GM21390 (cell line): ENCODE measurements around the gene CNOT2.
"Not testable (repeated sequence)": the region's sequence is repeated elsewhere in the genome, so short reads cannot be mapped to it uniquely, and the experiment has no call there.

Experiments used
- ATAC-seq: cut with Tn5 transposase; IDR thresholded peaks from one replicate; pipeline ENCODE4 v1.9.1; 2021; ENCODE audit not compliant: unreplicated experiment

Gene CNOT2

DNA sequence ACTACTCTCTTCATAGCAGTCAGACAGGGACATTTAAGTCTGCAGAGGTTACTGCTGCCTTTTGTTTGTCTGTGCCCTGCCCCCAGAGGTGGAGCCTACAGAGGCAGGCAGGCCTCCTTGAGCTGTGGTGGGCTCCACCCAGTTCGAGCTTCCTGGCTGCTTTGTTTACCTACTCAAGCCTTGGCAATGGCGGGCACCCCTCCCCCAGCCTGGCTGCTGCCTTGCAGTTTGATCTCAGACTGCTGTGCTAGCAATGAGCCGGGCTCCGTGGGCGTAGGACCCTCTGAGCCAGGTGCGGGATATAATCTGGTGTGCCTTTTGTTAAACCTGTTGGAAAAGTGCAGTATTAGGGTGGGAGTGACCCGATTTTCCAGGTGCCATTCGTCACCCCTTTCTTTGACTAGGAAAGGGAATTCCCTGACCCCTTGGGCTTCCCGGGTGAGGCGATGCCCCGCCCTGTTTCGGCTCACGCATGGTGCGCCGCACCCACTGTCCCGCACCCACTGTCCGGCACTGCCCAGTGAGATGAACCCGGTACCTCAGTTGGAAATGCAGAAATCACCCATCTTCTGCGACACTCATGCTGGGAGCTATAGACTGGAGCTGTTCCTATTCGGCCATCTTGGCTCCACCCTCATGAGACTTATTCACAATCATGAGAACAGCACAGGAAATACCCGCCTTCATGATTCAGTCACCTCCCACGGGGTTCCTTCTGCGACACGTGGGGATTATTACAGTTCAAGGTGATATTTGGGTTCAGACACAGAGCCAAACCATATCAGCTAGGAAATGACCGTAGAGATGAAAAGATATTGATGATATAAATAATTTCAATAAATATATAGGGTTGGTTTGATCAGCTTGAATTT is 61.7 kb downstream of the CNOT2 start:
- ATAC-seq: not testable (repeated sequence)

DNA sequence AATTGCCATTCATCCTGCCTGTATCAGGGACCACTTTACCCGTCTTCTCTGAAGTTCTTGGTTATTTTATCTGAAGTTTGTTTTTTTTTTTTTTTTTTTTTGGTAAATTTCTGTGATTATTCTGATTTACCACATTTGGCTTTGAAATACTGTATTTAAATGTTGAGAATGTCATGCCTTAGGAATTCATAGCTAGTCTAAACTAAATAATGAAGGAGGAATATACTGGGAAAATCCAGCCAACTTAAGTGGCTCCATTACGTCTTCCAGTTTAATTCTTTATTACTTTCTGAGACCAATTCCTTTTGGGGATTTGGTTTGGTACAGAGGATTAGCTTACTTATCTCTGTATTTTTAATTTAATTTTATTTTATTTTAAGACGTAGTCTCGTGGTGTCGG is 62.6 kb downstream of the CNOT2 start:
- ATAC-seq: no peak

- ATAC-seq: no peak
Measured at GRCh38 chr12:70306676-70307075, 63.4 kb downstream of the CNOT2 start.

GRCh38 chr12:70307868-70308267 is 64.6 kb downstream of the CNOT2 start:
- no peak for ATAC-seq

DNA sequence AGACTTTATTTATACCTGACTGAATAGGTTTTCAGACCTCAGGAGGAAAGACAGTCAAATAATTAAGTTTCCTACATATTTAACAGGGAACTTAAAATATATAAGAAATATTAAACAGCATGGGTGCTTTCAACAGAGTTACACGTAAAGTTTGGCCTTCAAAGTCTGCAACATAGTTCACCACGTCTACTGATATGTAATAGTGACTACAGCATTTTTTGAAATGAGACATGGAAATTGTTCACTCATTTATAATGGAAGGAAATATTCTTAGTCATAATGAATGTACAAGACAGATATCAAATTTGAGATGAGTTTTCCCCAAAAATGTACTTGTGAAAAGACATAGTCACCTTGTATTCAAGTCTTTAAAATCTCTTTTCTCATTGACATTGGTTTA is 66.1 kb downstream of the CNOT2 start:
- ATAC-seq: no peak

DNA sequence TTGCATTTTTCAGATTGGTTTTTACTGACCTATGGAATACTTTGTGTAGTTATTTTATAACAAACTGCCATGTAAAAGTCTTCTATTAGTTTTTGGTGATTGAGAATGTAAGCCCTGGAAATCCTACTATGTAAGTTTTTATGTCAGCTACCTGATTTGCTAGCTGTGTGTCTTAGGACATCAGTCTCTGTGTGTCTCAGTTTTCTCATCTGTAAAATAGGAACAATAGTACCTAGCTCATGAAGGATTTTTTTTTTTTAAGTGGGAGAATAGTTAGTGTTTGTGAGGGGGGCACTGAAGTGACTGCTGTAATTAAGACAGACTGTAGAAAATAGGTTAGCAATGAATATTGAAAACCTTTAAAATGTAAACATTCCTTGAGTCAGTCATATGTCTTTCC is 70.9 kb downstream of the CNOT2 start:
- ATAC-seq: no peak

DNA sequence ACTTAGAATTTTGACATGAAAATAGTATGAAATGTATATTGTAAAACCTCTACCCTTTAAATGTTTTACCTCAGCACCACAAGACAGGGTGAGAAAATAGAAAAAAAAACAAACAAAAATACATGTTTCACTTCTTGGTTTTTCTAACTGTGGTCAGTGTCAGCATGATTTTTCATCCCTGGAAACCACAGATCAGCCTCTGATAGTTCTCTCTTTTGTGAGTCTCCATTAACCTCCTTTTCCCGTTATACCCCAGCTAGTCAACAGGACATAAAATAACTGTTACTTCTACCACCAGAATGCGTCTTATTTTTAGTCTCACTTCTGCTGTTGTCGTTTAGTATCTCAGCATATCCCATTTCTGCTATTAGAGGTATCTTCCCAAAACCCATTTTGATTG is 74.5 kb downstream of the CNOT2 start:
- peak; percentile 90 for ATAC-seq

DNA sequence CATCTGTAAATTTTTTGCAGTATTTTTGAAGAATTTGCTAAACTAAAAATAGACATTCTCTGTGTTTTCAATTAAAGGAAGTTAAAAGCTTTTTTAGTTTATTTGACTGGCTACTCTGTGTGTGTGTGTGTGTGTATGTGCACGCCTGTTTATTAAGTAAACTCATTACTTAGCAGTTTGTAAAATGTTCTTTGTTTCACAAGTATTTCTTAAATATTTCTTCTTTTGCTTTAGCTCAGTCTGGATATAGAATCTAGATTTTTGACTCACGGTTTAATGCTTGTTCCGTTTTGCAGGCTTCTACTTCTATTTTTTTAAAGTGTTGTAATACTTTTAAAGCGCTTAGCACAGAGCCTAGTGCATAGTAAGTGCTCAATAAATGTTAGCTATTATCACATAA is 76.4 kb downstream of the CNOT2 start:
- no peak for ATAC-seq

GRCh38 chr12:70321191-70321590 is 78.0 kb downstream of the CNOT2 start:
- ATAC-seq: no peak

DNA sequence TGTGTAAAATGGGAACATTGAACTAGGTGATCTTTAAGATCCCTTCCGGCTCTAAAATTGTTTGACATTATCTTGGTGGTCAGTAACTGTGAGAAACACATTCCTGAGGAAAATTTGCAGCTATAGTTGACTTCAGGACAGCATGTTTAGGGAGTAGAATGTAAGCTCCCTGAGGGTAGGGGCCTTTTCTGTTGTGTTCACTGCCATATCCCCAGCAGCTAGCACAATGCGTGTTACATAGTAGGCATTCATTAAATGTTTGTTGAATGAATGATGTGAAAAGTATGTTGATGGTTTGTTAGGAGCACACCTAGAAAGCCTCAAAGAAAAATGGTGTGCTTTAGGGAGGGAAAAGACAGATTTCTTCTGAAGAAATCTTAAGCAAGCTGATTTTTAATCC is 84.3 kb downstream of the CNOT2 start:
- no peak for ATAC-seq

DNA sequence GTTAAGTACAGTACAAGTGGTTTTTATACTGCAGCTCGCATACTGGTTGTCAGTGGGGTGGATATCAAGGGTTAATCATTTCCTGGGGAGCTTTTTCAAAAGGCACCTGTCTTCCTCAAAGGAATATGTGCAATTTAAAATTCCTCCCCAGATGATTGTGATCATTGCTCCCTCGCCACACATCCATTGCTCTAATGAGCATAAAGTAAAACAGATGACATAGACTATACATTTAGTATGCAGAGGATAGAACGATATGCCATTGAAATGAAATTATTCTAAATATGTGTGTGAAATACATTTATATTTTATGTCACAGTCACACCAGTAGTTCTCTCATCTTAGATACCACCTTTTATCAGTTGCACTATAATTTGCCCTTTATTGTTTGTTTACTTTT is 86.5 kb downstream of the CNOT2 start:
- no peak for ATAC-seq

DNA sequence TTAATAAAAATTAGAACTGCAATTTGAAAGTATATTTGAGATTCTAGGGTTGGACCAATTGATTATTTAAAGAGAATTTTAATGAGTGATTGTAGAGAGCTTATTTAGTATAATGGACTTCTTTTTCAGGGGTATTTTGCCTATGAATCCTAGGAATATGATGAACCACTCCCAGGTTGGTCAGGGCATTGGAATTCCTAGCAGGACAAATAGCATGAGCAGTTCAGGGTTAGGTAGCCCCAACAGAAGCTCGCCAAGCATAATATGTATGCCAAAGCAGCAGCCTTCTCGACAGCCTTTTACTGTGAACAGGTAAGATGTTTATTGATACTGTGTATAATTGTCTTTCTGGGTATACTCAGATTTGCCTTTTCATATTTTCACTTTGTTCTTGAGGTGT is 86.9 kb downstream of the CNOT2 start:
- no peak for ATAC-seq

DNA sequence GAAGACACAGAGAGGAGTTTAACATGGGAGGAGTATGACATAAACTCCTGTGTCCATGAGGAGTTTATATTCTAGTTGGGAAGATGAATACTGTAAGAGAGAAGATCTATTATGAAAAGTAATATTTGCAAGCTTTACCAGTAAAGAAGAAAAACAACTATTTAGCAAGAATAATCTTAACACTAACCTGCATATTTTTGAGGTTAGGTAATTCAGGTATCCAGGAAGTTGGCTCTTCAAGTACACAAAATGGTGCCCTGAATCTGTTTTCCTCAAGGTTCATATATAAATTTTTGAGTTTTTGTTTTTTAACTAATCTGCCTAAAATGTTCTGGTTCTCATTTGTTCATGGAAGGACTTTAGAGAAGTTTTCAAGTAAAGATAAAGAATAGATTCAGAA is 89.0 kb downstream of the CNOT2 start:
- no peak for ATAC-seq

DNA sequence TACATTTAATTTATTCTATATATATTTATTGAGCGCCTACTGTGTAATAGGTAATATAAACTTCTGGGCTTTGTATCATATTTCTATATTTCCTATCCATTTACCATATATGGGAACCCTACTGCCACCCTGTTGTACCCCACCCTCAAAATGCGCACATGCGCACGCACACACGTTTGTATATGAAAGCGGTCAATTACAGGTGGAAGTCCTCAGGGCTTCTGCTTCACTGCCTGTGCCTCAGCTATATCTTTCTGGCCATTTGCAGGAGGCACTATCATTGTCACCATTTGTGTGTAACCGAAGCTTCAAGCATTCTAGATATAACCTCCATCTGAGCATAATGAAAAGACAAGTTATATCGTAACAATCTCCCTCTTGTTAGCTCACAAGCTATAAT is 91.5 kb downstream of the CNOT2 start:
- no peak for ATAC-seq

- no peak for ATAC-seq
Measured at GRCh38 chr12:70338531-70338930, 95.3 kb downstream of the CNOT2 start.

DNA sequence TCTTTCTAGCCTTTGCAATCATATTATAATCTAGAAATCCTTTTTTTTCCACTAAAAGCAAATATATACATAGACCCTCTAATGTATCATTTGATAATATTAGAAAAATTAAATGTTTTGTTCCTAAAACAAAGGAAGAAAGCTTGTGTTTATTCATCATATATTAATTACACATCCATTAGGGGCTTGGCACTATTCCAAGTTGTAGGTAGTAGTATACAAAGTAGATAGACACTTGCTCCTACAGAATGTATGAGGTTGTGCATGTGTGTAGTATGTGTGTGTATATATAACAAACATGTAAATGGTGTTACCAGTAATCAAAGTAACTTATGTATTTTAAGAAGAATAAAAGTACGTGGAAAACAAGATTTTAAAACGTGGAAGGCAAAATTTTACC is 107.8 kb downstream of the CNOT2 start:
- ATAC-seq: no peak

DNA sequence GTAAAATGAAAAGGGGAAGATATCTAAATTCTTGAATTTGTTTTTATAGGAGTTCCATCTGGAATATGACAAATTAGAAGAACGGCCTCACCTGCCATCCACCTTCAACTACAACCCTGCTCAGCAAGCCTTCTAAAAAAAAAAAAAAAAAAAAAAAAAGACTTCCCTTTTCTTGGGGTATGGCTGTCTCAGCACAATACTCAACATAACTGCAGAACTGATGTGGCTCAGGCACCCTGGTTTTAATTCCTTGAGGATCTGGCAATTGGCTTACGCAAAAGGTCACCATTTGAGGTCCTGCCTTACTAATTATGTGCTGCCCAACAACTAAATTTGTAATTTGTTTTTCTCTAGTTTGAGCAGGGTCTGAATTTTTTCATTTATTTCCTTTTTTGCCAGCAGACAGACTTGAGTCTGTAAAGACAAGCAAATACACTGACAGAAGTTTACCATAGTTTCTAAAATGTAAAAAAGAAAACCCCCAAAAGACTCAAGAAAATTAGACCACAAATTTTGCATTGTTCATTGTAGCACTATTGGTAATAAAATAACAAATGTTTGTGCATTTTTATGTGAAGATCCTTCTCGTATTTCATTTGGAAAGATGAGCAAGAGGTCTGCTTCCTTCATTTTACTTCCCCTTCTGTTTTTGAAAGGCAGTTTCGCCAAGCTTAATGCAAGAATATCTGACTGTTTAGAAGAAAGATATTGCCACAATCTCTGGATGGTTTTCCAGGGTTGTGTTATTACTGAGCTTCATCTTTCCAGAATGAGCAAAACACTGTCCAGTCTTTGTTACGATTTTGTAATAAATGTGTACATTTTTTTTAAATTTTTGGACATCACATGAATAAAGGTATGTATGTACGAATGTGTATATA is 110.8 kb downstream of the CNOT2 start:
- ATAC-seq: no peak

DNA sequence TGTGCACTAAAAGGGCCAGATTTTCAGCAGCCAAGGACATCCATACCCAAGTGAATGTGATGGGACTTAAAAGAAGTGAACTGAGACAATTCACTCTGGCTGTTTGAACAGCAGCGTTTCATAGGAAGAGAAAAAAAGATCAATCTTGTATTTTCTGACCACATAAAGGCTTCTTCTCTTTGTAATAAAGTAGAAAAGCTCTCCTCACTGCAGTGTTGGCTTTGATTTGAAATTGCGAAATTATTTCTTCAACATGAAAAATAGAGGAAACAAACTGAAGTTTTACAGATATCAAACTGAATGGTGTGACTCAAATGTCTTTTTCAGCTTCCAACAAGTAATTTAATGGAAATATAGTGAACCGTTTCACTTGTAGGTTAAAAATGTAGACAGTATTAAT is 111.6 kb downstream of the CNOT2 start:
- ATAC-seq: no peak

DNA sequence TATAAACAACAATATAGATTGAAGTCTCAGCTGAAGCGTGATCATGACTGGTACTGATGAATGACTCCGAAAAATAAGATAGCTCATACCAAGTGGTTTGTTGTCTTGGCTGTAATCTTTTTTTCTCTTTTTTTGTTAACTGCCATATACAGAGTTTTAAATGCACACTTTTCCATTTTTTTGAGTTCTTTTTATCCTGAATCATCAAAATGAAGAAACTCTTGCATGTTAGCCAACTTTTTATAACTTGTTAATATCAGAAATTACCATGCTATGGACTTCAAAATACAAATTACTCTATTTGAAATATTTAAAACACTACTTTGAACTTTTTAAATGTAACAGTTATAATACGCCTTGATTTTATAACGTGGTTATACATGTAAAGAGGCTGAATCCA is 112.7 kb downstream of the CNOT2 start:
- ATAC-seq: no peak

DNA sequence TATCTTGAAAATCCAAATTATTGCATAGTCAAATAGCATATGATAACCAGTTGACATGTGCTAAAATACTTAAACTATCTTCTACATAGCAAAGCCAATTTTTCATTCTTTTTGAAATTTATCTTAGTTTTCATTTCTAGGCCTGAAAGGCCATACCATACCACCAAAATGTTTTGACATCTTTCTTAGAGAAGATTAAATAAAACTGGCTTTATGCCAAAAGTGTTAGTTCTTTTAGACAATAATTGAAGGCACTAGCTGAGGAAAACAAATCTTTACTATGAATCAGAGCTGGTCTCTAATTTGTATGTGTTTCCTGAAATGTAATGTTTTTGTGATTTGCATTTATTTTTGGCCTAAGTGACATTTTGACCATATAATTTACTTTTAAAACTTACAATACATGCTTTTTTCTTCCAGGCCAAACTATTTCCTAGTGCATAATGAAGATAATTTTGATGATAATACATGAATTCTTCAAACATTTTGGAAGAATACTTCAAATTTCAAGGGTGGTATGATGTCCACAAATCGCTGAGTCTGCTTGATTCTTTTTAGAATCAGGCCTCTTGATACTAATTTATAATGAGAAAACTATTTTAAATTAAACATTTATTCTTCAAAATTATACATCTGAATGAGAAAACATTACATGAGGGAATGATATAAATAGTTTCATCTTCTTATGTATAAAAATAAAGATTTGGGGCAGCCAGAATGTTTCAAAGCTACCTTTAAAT is 116.4 kb downstream of the CNOT2 start:
- ATAC-seq: no peak

- ATAC-seq: no peak
Measured at GRCh38 chr12:70360218-70360617, 117.0 kb downstream of the CNOT2 start.
